Activated CD4-positive, alpha-beta T cell treated with anti-CD3 and anti-CD28 coated beads for 36 hours (primary cell): ENCODE results near the gene OR4S1. TPM values are rescaled to one million over a fixed set of nuclear protein-coding genes. Genes with fewer than 3 reads are reported as not detected.
"Not testable (repeated sequence)": the region's sequence is repeated elsewhere in the genome, so short reads cannot be mapped to it uniquely, and the experiment has no call there.

Experiments
- ATAC-seq: fragments of 200-7000 bp; cut with Tn5 transposase; one replicate; pipeline ENCODE4 v1.10.0; 2021; ENCODE audit warnings: mild to moderate bottlenecking, moderate library complexity
- CTCF ChIA-PET: fragments of 350-600 bp; sonication (Branson Sonifier 250); formaldehyde crosslinking; loops from one replicate; lab custom pipeline; 2021; ENCODE audit warnings: antibody characterized with exemption; lab: Charles Lee
- POLR2A ChIA-PET: fragments of 350-600 bp; sonication (Branson Sonifier 250); formaldehyde crosslinking; loops from one replicate; lab custom pipeline; 2021; ENCODE audit warnings: antibody characterized with exemption, inconsistent platforms; lab: Charles Lee
- DNase-seq: peaks from one replicate; pipeline ENCODE4 v3.0.0-alpha.2; 2020
- H3K27ac Mint-ChIP-seq: one replicate; pipeline ENCODE4 v1.8.0; 2021; ENCODE audit warnings: mixed read lengths
- H3K27me3 Mint-ChIP-seq: one replicate; pipeline ENCODE4 v1.8.0; 2021; ENCODE audit warnings: mixed read lengths
- H3K36me3 Mint-ChIP-seq: one replicate; pipeline ENCODE4 v1.8.0; 2021; ENCODE audit warnings: low read depth, mixed read lengths
- H3K4me1 Mint-ChIP-seq: one replicate; pipeline ENCODE4 v1.8.0; 2021; ENCODE audit warnings: mixed read lengths
- H3K4me3 Mint-ChIP-seq: one replicate; pipeline ENCODE4 v1.8.0; 2021; ENCODE audit warnings: mild to moderate bottlenecking, moderate library complexity, mixed read lengths
- H3K9me3 Mint-ChIP-seq: one replicate; pipeline ENCODE4 v1.8.0; 2021; ENCODE audit warnings: low read depth, mixed read lengths
- intact Hi-C, 2 experiments: fragments of 100-400 bp; cut with DNase I in 1 of 2; cut with micrococcal nuclease in 1 of 2; formaldehyde crosslinking; loops; one replicate each; pipeline versions ENCODE4 v1.14.2 to v1.15.1; 2022 to 2024; cut with DNase I, micrococcal nuclease
- total RNA-seq, 2 experiments: library from RNA; stranded (reverse); gene quantifications; one replicate each; pipeline ENCODE4 v1.2.3, GENCODE V29; 2021

OR4S1 gene
- total RNA-seq = not detected

GRCh38 chr11:48305923-48306322 is at the start of gene OR4S1:
TSS of gene OR4S1 (plus strand) at chr11:48306223. CDS start at chr11:48306223, 0 bp downstream.
- Mint-ChIP-seq H3K36me3 (no peaks in the 10 kb centered on the region), H3K27me3 (peaks cover 8% of the 10 kb centered on the region), H3K9me3 (no peaks in the 10 kb centered on the region), H3K27ac (no peak within 1 kb of the TSS), H3K4me1 (peaks cover 4% of the 10 kb centered on the region), H3K4me3 (no peak within 1 kb of the TSS)
- intact Hi-C loops = loop anchor here (5.0 to 10.0 kb wide), 5 partner anchors 134 to 1229 kb away; no protein-coding TSS in a partner anchor
- ChIA-PET POLR2A (no interaction called here), CTCF (interaction anchor here (0.5 kb wide), 1 partner anchor 224 kb away, joined by 3 read pairs; no protein-coding TSS in a partner anchor)
- ATAC-seq (no peak), DNase-seq (no peak)

- POLR2A ChIA-PET = no interaction called here
- CTCF ChIA-PET = no interaction called here
- Mint-ChIP-seq H3K36me3 (no peaks in the 10 kb centered on the region), H3K27me3 (peaks cover 8% of the 10 kb centered on the region), H3K4me1 (no peaks in the 10 kb centered on the region), H3K27ac (no peak overlapping the region), H3K9me3 (no peaks in the 10 kb centered on the region), H3K4me3 (no peak overlapping the region)
- ATAC-seq (no peak), DNase-seq (no peak)
- intact Hi-C loops = no loop called here
Observed at GRCh38 chr11:48261600-48261999, 44.4 kb upstream of the OR4S1 start.

- ChIA-PET POLR2A (no interaction called here), CTCF (no interaction called here)
- H3K27me3 Mint-ChIP-seq = no peaks in the 10 kb centered on the region
- no peaks in the 10 kb centered on the region for H3K36me3 Mint-ChIP-seq
- DNase-seq (no peak), ATAC-seq (no peak)
- no peak within 1 kb of the TSS for H3K27ac Mint-ChIP-seq
- no peaks in the 10 kb centered on the region for H3K4me1 Mint-ChIP-seq
- no peak within 1 kb of the TSS for H3K4me3 Mint-ChIP-seq
- intact Hi-C loops = no loop called here
- no peaks in the 10 kb centered on the region for H3K9me3 Mint-ChIP-seq
Observed at GRCh38 chr11:48263423-48263911, 42.6 kb upstream of the OR4S1 start, which contains the start of gene OR4X1. TSS of gene OR4X1 (plus strand) at chr11:48263861. CDS start at chr11:48263861, 0 bp downstream.

- ATAC-seq (no peak), DNase-seq (peak; percentile 9)
- Mint-ChIP-seq H3K27me3 (peaks cover 3% of the 10 kb centered on the region), H3K4me3 (no peak overlapping the region), H3K9me3 (no peaks in the 10 kb centered on the region), H3K4me1 (no peaks in the 10 kb centered on the region), H3K27ac (no peak overlapping the region), H3K36me3 (no peaks in the 10 kb centered on the region)
- intact Hi-C loops = no loop called here
- ChIA-PET CTCF (no interaction called here), POLR2A (no interaction called here)
Observed at GRCh38 chr11:48270621-48271020, 35.4 kb upstream of the OR4S1 start.

GRCh38 chr11:48272606-48273005 is 33.4 kb upstream of the OR4S1 start:
- intact Hi-C loops = no loop called here
- Mint-ChIP-seq H3K36me3 (no peaks in the 10 kb centered on the region), H3K27ac (no peak overlapping the region), H3K9me3 (no peaks in the 10 kb centered on the region), H3K27me3 (peaks cover 3% of the 10 kb centered on the region), H3K4me1 (no peaks in the 10 kb centered on the region), H3K4me3 (no peak overlapping the region)
- ATAC-seq = no peak
- DNase-seq = no peak
- ChIA-PET POLR2A (no interaction called here), CTCF (interaction anchor here (1.4 kb wide), 1 partner anchor 36 kb away, joined by 7 read pairs; no protein-coding TSS in a partner anchor)

- ATAC-seq (peak; percentile 53), DNase-seq (peak; percentile 84)
- Mint-ChIP-seq H3K36me3 (no peaks in the 10 kb centered on the region), H3K9me3 (no peaks in the 10 kb centered on the region), H3K4me1 (peaks cover 4% of the 10 kb centered on the region), H3K4me3 (no peak overlapping the region), H3K27me3 (peaks cover 8% of the 10 kb centered on the region), H3K27ac (no peak overlapping the region)
- intact Hi-C loops = loop anchor here (1.0 to 10.0 kb wide), 7 partner anchors 136 to 1687 kb away; no protein-coding TSS in a partner anchor
- CTCF ChIA-PET = interaction anchor here (0.6 to 2.4 kb wide), 8 partner anchors 12 to 799 kb away, joined by 3 to 7 read pairs (median 4); no protein-coding TSS in a partner anchor
- POLR2A ChIA-PET = no interaction called here
Observed at GRCh38 chr11:48307760-48308386, 1.9 kb downstream of the OR4S1 start.

GRCh38 chr11:48313590-48313989 is 7.6 kb downstream of the OR4S1 start:
- ATAC-seq, H3K4me1 Mint-ChIP-seq, DNase-seq, H3K9me3 Mint-ChIP-seq, H3K27me3 Mint-ChIP-seq, H3K27ac Mint-ChIP-seq, H3K36me3 Mint-ChIP-seq, CTCF ChIA-PET, H3K4me3 Mint-ChIP-seq, POLR2A ChIA-PET: not testable (repeated sequence)
- intact Hi-C loops = loop anchor here in 1 of 2 experiments (10.0 kb wide), 1 partner anchor 51 kb away; the partner anchor contains the start of gene OR4C5

GRCh38 chr11:48319813-48320212 is 13.8 kb downstream of the OR4S1 start:
- CTCF ChIA-PET = interaction anchor here (1.1 to 1.4 kb wide), 2 partner anchors 9 to 12 kb away, joined by 3 to 4 read pairs; no protein-coding TSS in a partner anchor
- H3K4me3 Mint-ChIP-seq, H3K36me3 Mint-ChIP-seq, DNase-seq, H3K27ac Mint-ChIP-seq, H3K4me1 Mint-ChIP-seq, POLR2A ChIA-PET, ATAC-seq, H3K9me3 Mint-ChIP-seq: not testable (repeated sequence)
- H3K27me3 Mint-ChIP-seq = peaks cover 13% of the 10 kb centered on the region
- intact Hi-C loops = loop anchor here in 1 of 2 experiments (10.0 kb wide), 1 partner anchor 45 kb away; the partner anchor contains the start of gene OR4C5

GRCh38 chr11:48324620-48325019 is 18.6 kb downstream of the OR4S1 start, which contains the start of gene OR4C3:
TSS of gene OR4C3 (plus strand) at chr11:48324920. CDS start at chr11:48325022, 102 bp downstream.
- DNase-seq, H3K27ac Mint-ChIP-seq, H3K4me3 Mint-ChIP-seq, H3K4me1 Mint-ChIP-seq, POLR2A ChIA-PET, ATAC-seq, CTCF ChIA-PET, H3K36me3 Mint-ChIP-seq, H3K27me3 Mint-ChIP-seq, H3K9me3 Mint-ChIP-seq, intact Hi-C loops: not testable (repeated sequence)

GRCh38 chr11:48341466-48341865 is 35.4 kb downstream of the OR4S1 start:
- ChIA-PET CTCF (no interaction called here), POLR2A (no interaction called here)
- Mint-ChIP-seq H3K36me3 (peaks cover 4% of the 10 kb centered on the region), H3K27ac (no peak overlapping the region), H3K4me1 (peaks cover 20% of the 10 kb centered on the region), H3K27me3 (no peaks in the 10 kb centered on the region), H3K9me3 (peaks cover 4% of the 10 kb centered on the region), H3K4me3 (no peak overlapping the region)
- no peak for DNase-seq
- ATAC-seq = no peak
- intact Hi-C loops = no loop called here

GRCh38 chr11:48342505-48342904 is 36.5 kb downstream of the OR4S1 start:
- POLR2A ChIA-PET, H3K27me3 Mint-ChIP-seq, CTCF ChIA-PET, DNase-seq, H3K4me3 Mint-ChIP-seq, ATAC-seq, H3K9me3 Mint-ChIP-seq, H3K36me3 Mint-ChIP-seq, intact Hi-C loops, H3K27ac Mint-ChIP-seq: not testable (repeated sequence)
- peaks cover 24% of the 10 kb centered on the region for H3K4me1 Mint-ChIP-seq

GRCh38 chr11:48346286-48346685 is 40.3 kb downstream of the OR4S1 start:
- ATAC-seq, CTCF ChIA-PET, H3K4me3 Mint-ChIP-seq, DNase-seq, POLR2A ChIA-PET, H3K27me3 Mint-ChIP-seq, H3K36me3 Mint-ChIP-seq, intact Hi-C loops, H3K27ac Mint-ChIP-seq: not testable (repeated sequence)
- Mint-ChIP-seq H3K9me3 (peaks cover 11% of the 10 kb centered on the region), H3K4me1 (peaks cover 21% of the 10 kb centered on the region)
